Right hindlimb (tissue), 1 donor: ENCODE results near the gene SIM2.

Source experiments
- DNase-seq: peaks from one replicate; pipeline ENCODE4 v3.0.0-alpha.2; 2018

SIM2 gene

DNA sequence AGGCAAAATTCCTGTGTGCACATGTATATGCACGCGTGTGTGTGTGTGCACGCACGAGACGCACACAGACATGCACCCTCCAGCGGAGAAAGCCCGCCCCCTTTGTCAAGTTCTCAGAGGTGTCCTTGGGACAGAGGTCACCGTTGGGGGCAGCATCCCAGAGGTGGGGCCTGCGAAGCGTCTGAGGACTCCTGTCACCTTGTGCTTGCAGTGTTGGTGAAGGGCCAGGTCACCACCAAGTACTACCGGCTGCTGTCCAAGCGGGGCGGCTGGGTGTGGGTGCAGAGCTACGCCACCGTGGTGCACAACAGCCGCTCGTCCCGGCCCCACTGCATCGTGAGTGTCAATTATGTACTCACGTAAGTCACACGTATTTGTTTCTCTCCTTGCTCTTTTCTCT is 42.6 kb downstream of the SIM2 start:
- DNase-seq = no peak

DNA sequence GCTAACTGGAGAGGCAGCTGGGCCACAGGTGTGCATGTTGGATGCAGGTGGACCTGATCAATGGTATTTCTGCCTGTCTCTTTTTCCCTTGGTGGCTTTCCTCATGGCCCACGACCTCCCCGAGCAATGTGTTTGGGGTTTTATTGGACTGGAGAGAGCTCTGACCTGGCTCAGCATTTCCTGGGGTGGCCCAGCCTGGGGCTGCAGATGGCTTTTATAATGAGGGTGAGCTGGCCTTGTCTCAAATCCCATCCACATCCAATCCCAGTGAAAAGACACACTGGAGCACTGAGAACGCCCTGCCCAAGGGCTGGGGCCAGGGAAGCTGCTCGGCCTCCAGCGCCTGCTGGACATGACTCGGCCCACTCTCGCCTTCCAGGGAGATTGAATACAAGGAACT is 44.1 kb downstream of the SIM2 start:
- DNase-seq = no peak

DNA sequence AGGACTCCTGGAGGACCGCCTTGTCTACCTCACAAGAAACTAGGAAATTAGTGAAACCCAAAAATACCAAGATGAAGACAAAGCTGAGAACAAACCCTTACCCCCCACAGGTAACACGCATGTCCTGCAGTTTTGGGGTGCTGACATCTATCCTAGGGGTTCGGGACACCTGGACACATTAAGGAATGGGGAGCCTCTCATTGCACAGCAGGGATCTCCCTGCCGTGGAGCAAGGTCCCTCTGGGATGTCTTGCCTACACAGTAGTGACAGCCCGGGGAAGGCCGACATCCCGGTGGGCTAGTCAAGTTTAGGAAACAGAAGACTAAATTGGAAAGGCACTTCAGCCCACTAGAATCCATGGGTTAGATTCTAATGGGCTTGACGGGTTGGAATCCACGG is 44.5 kb downstream of the SIM2 start:
- DNase-seq = no peak

DNA sequence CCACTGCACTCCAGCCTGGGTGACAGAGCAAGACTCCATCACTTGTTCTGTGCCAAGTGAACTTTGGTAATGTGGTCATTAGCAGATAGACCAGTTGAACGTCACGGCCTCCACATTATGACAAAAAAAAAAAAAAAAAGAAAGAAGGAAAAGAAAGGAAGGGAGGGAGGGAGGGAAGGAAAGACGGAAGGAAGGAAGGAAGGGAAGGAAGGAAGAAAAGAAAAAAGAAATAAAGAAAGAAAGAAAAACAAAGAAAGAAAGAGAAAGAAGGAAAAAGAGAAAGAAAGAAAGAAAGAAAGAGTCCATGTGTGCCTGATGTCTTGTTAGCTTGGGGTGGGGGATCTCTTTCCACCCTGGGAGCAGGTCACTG is 45.3 kb downstream of the SIM2 start:
- no peak for DNase-seq

DNA sequence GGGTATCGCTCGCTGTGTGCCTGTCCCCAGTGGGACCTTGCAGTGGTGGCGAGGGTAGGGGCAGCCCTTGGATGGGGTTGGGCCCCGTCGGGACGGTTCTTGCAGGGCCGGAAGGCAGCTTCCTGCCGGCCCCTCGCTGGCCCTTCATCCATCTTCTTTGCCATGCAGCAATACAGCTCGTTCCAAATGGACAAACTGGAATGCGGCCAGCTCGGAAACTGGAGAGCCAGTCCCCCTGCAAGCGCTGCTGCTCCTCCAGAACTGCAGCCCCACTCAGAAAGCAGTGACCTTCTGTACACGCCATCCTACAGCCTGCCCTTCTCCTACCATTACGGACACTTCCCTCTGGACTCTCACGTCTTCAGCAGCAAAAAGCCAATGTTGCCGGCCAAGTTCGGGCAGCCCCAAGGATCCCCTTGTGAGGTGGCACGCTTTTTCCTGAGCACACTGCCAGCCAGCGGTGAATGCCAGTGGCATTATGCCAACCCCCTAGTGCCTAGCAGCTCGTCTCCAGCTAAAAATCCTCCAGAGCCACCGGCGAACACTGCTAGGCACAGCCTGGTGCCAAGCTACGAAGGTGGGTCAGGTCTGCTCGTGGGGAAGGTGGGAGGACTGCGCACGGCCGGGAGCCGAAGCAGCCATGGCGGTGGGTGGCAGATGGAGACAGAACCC is 45.8 kb downstream of the SIM2 start:
- peak; percentile 60 for DNase-seq

DNA sequence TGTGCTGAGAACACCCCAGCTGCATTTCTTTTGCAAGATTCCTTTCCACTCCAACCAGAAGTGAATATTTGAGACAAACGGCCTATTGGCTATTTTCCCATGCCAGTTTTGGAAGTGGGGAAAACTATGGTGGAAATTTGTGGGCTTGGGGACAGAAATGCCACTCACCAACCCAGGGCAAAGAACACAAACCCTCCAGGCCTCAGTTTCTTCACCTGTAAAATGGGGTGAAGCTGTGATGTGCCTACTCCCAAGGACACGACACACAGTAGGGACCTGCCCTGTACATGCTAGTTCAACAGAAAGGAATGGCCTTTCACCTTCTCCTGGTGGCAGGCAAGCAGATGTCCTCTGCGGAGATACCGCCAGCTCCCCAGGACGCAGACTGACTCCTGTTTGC is 46.5 kb downstream of the SIM2 start:
- DNase-seq = no peak

DNA sequence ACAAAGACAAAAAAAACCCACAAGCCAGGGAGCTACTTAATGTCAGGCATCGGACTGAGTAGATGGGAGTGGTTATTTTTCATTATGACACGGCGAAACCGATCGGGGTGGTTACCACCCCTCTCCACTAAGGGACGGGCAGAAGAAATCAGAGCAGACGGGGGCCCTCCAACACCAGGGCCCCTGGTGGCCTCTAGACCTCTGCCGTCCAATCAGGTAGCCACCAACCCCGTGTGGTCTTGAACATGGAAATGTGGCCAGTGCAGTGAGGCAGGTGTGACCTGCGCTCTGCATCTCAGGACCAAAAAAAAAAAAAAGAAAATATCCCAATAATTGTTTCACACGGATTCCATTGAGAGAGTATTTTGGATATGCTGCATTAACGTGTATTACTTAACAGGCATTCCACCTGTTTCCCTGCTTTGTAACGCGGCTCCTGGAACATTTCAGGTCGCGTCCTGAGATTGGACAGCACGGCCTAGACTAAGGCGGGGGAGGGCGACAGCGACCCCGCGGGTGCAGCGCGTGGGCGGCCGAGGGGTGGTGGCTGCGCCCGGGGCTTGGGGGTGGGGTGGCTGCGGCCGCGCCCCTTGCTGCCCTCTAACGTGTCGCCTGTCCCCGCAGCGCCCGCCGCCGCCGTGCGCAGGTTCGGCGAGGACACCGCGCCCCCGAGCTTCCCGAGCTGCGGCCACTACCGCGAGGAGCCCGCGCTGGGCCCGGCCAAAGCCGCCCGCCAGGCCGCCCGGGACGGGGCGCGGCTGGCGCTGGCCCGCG is 48.3 kb downstream of the SIM2 start:
- peak; percentile 35 for DNase-seq

DNA sequence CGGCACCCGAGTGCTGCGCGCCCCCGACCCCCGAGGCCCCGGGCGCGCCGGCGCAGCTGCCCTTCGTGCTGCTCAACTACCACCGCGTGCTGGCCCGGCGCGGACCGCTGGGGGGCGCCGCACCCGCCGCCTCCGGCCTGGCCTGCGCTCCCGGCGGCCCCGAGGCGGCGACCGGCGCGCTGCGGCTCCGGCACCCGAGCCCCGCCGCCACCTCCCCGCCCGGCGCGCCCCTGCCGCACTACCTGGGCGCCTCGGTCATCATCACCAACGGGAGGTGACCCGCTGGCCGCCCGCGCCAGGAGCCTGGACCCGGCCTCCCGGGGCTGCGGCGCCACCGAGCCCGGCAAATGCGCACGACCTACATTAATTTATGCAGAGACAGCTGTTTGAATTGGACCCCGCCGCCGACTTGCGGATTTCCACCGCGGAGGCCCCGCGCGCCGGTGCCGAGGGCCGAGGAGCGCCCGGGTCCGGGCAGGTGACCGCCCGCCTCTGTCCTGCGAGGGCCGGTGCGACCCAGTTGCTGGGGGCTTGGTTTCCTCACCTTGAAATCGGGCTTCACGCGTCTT is 49.0 kb downstream of the SIM2 start:
- peak; percentile 63 for DNase-seq

DNA sequence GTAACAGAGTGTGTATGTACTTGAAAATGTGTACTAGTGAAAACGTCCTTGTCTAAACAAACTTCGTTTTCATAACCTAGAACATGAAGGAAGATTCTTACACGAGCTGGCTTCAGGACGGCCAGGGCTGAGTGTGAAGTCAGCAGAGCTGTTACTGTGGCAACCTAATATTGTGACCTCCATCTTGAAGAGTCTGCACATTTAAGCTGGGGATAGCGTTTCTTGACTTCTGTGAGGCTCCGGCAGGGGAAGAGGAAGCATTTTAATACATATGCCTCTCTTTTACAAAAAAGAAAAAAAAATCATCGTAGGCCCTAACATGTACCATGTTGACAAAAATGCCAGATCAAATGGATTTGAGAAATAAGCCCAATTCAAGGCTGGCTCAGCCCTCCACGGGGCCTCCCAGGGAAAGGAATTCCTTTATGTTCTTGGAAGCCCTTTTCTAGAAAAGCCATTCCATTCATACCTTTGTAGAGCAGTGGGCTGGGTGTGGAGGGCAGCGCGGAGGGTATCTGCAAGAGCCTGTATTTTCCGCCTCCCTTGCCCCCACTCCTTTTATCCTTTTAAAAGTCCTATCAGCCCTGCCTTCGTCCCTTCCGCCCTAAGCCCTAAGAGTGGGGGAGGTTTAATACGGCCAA is 51.1 kb downstream of the SIM2 start:
- peak; percentile 79 for DNase-seq

DNA sequence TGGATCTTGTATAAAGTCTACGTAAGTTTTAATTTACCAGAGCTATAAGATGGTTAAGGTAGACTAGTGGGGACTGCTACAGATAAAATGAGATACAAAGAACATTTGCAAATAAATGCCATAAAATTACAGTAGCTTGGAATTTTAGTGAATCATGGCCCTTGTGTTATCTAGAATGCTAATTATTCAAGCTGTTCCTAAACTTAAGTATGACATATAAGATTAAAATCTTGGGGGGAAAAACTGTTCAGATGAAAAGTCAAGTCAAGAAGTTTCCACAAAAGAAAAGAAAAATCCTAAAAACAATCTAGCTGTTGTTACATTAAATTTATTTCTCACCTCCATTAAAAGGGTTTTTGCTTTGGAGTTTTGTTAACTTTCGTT is 51.7 kb downstream of the SIM2 start:
- no peak for DNase-seq

DNA sequence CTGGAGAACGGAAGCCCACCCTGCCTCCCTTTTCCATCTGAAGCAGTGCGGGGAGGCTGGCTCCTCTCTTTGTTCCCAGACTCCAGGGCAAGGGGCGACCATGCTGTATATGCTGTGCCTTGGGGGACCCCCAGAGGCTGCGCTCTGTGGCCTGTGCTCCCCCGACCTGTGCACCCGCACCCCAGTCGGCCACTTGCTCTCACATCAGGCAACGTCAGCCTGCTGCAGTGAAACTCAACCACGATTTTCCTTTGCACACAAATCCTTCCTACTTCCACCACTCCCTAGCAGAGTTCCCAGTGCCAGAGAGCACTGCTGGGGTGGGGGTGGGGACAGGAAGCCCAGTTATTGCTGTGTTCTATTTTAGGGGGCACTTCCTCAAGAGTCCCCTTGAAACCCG is 52.5 kb downstream of the SIM2 start:
- peak; percentile 41 for DNase-seq

DNA sequence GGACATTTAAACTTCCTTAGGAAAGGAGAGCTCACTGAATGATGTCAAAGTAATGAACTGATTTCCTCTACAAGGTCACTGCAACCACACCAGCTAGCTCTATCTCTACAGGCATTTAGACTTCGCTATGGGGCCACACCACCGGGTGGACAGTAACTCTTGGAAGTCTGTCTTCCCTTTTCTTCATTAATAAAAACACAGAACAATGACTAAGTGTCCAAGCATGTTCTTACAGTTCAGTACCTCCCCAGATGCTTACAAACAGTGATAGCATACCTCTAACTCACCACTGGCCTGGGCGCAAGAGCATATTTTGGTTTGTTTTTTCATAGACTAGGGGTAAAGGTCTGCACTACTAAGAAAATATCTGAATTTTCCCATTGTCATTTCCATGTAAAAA is 54.6 kb downstream of the SIM2 start:
- DNase-seq = no peak

DNA sequence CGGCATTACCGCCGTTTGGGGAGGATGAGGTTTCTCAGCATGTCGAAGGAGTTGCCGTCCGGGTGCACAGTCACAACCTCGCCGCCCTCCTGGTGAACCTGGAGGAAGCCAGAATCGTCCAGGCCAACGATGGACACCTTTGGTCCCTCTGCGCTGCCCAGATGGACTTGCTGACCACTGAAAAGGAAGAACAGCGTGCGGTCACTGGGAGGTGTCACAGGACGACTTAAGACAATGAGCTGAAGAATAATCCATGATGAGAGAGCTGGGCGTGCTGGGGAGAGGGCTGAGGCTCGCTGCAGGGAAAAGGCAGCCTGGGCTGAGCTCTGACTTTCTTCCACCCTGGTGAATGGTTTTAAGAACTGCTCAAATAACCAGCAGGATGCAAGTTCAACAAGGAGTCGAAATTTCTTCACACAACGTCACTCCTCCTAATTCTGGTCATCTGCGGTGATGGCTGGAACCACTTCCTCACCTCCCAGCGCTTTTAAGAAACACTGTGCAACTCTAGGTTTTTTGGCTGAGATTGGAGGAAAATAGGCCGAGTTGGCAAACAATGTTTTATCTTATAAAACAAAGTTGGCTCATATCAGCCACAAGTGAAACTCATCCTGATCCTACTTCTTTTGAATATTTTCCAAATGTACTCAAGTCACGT is 55.5 kb downstream of the SIM2 start:
- DNase-seq = no peak

DNA sequence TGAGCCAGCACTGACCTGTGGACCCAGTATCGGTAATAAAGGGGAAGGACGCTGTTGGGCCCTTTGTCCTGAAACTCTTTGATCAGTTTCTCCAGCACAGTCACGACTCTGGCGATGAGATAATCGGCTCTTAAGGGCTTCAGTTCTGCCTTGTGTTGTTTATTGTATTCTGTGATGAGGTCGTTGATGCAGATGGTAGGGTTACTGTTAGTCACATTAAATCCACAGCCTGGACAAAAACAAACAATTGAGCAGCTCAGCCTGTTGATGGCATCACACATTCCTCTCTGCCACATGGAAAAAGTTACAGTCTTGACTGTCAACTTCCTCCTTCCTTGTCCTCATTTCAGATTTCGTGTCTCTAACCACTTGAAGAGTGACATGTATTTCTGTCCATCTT is 57.6 kb downstream of the SIM2 start:
- DNase-seq = no peak

DNA sequence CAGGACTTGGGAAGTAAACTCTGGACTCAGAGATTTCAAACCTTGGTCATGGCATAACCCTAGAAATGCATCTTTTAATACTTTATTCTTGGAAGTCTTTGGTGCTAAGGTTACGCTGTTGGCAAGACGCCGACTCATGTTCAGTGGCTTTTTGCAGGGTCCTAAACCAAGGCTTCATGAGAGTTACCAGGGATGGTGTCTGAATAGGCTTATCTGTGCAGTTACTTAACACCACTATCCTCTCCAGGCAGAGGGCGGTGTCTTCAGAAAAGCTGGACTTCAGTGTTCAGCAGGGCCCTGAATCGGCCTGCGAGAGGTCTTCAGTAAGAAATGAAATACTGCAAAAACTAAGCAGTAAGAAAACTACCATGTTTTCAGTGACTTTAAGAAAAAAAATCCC is 58.3 kb downstream of the SIM2 start:
- DNase-seq = no peak

DNA sequence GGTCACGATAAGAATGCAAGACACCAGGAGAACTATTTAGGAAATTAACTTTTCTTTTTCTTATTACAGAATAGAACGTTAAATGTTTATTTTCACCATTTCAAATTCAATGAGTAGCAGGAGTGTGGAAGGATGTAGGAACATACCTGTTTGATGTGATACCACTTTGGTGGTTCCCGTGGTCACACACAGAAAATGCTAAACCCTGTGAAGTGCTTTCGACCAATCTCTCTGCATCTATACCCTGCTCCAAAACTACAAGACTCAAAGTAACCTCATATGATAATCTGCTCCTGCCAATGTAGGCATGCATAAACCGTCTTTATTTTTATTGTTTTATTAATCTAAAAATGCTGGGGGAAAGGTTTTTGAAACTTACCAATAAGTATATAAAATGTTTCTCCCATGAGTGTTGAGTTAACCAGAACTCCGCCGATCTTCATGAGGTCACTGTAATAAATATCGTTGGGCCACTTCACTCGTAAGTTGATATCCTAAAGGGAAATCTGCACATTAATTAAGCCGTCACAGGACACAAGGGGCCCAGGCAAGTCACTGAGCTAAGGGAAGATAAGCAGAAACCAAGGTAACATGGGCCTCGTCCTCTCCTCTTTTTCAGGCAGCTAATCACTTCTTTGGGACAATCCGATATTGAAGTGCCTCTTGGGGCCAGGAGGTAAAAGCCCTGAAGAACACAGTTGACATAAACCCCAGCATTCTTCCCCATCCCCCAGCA is 60.6 kb downstream of the SIM2 start:
- DNase-seq = no peak

DNA sequence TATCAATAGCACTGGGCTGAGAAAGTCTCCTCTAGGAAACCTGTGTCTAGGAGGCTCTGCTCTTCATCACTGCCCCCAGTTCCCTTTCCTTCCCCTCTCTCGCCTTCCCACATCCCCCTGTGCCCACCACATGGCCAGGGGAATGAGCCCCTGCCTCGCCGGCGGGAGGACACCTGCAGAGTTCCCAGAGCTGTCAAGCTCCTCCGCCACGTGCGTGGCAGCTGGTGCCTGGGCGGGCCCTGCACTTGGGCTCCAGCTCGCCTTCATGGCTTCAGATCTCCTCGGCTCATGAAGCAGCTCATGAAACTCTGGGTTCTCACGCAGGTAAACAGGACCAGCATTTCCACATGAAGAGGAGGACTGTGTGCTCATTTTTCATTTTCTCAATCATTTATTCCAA is 62.8 kb downstream of the SIM2 start:
- no peak for DNase-seq

DNA sequence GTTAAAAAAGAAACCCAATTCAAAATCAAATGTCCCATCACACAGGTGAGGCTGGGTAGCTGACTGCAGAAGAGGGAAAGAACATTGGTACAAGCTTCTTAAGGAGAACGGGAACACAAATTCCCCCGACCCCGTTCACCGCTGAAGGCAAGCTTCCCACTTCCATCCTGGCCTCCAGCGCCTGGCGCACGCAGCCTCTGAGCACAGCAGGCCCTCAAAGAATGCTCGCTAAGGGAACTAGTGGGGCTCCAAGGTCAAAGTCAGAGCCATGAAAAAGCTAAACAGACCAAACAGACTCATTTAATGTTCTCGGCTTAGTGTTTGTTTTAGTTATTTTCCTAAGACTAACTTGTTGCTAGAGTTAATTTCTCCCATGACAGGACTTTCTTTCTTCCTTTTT is 63.7 kb downstream of the SIM2 start:
- DNase-seq = no peak

DNA sequence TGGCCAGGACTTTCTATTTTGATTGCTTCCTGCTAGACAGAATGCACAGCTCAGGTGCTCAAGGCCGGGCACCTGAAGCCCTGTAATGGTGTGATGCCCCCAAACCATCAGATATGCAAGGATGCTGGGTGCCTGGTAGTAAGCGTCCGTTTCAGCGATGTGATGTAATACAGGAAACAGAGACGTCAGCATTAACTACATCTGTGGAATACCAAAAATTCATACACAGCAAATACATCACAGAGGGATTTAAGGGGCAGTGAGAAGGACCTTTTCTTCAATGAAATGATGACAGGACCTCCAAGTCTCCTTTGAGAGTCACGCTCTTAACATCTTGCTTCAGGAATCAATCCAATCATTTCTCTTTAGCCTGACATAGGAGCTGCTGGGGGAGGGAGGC is 64.4 kb downstream of the SIM2 start:
- no peak for DNase-seq

DNA sequence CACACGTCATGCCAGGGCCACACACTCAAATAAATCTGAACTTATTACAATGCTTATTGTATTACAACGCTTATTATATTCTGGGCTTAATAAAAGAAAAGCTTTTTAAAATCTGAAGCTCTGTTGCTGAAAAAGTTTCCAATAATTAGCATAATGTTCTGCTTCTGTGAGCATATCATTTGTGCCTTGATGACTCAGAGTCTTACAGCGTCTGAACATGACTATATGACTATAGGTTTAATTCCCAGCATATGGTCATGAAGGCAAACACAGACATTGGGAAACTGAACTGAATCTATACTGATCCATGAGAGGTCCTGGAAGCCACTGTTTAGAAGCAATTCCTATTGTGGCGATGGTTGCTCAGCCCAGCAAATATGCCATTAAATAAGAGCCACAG is 66.3 kb downstream of the SIM2 start:
- no peak for DNase-seq

DNA sequence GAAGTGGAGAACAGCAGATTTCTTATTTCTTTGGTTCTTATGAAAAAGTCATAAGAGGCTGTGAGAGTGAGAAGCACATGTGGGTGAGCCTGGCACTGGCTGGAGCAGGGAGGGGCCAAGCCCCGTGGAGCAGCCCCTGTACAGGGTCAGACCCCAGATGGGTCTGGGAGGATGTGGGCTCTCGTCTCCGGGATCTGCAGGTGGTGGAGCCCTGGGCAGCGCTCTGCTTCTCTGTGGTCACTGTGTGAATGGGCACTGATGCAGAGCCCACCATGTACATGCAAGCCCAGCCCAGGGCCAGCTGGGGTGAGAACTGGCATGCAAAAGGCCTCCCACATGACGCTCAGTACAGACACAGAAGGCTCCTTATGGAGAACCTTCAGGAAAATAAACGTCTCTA is 67.6 kb downstream of the SIM2 start:
- no peak for DNase-seq

DNA sequence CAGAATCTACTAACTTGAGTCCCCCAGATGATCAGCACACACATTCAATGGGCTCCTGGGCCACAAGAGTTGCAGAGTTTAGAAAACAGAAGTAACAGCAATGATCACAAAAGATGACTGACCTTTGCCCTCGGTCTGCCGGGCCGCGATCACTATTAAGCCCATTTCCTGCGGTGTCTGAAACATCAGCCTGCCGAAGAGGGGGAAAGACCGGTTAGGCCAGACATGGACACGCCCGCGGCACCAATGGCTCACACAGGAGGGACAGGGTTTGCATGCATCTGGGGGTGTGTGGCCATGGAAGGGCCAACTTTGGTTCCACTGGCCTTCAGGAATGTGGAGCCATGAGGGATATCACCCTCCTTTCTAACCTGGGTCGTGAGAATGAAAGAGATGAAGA is 68.2 kb downstream of the SIM2 start:
- DNase-seq = no peak

DNA sequence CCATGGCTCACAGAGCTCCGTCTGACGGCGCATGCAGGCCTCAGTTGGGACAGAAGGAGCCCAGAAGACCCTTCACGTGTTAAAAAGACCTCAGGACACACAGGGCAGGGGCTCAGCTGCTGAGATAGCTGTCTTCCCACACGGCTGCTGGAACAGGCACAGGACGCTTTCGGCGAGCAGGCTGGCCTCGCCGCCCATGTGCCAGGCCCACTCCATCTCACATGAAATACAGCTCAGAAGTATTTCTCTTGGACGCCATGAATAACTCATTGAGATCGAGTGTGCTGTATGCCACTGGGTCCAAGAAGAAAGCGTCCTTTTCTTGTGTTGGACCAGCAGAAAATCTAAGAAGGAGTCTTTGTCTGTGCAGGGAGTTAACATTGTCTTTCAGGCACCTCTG is 69.6 kb downstream of the SIM2 start:
- no peak for DNase-seq
